Sciatic nerve (tissue), 2 donors: Measurements from ENCODE around the gene CHKA. TPM values are rescaled to one million over a fixed set of nuclear protein-coding genes. Genes with fewer than 3 reads are reported as not detected.
A peak's percentile ranks its signal among the peaks of the same experiment; 100 is the strongest.

Source experiments
- ATAC-seq: fragments of 200-7000 bp; cut with Tn5 transposase; one replicate; pipeline ENCODE4 v1.9.1; 2020; ENCODE audit warnings: mild to moderate bottlenecking, moderate library complexity
- DNase-seq: peaks from one replicate; pipeline ENCODE4 v3.0.0-alpha.2; 2020; ENCODE audit warnings: low spot score
- intact Hi-C: fragments of 100-400 bp; cut with DNase I; formaldehyde crosslinking; loops from one replicate; pipeline ENCODE4 v1.14.2; 2022
- total RNA-seq: library from RNA; stranded (reverse); fragmentation: NEBNext Ultra II Directional; extraction: Animal tissue kit (Norgen Biotek cat#: 25700); gene quantifications from one replicate; pipeline ENCODE4 v1.2.1, GENCODE V29; 2021
- donor health status: DM: no; HTN: no; CAD: no.
- donor health status: DM: no; HTN: no; CAD: no.

The CHKA gene
- total RNA-seq, 1 donor from 2014 or later, result 38.0 TPM

DNA sequence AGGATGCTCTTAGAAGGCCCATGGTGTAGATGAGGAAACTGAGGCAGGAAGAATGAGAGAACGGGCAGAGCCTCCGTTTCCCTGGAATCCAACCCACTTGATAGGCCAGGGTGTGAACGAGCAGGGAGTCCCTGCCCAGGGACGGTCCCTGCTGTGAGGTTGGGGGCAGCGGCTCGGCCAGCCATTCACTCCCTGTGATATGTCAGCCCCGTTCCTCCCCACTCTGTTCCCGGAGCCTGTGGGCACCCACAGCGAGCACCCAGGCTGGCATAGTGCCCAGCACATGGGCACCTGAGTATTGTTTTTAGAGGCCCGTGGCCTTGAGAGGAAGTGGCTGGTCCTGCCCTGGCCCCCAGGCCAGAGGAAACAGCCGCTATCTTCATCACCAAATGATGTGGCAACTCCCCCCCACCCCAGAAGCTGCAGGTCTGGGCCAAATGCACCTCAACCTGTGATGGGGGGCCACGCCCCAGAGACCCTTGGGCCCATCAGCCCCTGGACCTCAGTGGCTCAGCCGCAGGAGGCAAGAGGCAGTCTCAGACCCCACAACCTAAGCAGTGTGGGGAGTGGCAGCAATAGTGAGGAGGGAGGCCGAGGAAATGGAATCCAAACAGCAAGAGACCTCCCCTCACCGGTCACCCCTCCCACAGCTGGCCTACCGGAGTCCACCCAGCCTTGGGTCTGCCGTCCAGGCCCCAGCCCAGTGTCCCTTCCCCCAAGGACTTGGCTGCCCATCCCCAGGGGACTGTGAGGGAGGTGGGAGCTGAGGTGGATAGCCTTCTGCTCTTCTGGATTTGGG, 108.9 kb downstream of the CHKA start:
- DNase-seq (peak; percentile 61), ATAC-seq (no peak)
- intact Hi-C loops, result no loop called here

- intact Hi-C loops, result no loop called here
- peak; percentile 55 for DNase-seq
- no peak for ATAC-seq
Observed at GRCh38 chr11:68011051-68011943, 109.9 kb downstream of the CHKA start.

GRCh38 chr11:68010090-68011041, 110.8 kb downstream of the CHKA start, which contains the start of gene ALDH3B1:
Gene ALDH3B1, plus strand, starts transcription at chr11:68010327. Its CDS starts 4,971 bp downstream, at chr11:68015298.
- peak; percentile 87 for ATAC-seq
- DNase-seq, result peak; percentile 94
- intact Hi-C loops, result no loop called here

DNA sequence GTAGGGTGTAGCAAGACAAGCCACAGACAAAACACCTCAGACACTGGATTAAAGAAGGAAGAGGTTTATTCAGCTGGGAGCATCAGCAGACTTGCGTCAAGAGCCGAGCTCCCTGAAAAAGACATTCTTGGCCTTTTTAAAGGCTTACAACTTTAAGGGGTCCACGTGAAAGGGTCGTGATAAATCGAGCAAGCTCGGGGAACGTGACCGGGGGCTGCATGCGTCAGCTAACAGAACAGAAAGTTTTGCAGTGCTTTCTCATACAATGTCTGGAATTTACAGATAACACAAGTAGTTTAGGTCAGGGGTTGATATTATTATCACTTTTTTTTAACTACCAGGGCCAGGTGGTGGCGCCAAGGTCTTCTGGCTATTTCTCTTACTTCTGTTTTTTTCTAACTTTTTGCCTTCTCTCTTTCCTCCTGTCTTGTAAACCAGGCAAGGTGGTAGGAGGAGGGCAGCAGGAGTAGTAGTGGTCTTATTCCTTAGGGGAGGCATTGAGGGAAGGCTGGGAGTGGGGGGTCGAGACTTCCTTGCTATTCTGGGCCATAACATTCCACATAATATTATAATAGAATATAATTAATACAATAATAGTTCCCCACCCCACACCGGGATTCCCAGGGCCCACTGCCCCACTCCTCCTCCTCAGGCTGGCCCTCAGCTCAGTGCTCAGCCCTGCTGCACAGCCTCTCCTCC, 111.6 kb downstream of the CHKA start:
- peak; percentile 0 for ATAC-seq
- peak; percentile 60 for DNase-seq
- intact Hi-C loops, result no loop called here

GRCh38 chr11:68008381-68009337, 112.5 kb downstream of the CHKA start:
- ATAC-seq (no peak), DNase-seq (peak; percentile 70)
- intact Hi-C loops, result no loop called here

DNA sequence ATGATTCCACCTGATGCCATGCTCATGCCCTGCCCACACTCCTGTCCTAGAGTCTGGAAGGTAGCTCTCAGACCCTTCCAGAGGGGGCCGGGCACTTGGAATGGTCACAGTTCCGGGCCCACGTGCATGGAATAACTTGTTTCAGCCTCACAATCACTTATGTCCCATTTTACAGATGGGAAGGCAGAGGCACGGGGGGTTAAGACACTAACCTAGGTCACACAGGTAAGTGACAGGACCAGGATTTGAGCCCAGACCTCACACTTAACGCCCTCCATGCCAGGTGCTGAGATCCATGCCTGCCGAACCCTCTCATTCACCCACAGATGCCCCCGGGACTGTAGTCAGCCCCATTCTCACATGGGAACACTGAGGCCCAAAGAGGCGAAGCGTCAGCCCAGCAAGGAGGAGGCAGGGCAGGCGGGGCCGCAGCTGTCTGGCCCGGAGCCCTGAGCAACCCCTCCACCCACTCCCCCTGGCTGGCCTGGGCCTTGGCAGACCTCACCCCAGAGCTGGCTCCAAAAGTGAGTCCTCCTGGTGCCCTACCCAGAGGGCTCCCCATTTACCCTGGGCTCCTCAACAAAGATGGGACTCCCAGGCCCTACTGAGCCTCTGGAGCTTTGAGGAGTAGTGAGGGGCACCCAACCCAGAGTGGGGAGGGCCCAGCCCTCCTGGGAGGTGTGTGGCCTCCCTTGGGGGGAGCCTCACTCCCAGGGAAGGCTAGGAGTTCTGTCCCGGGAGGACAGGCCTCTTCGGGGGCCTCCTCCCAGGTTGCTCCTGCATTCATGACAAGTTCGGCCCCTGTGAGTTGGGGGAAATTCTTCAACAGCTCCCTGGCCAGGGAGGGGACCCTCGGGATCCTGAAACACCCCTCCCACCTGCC, 113.4 kb downstream of the CHKA start:
- DNase-seq, result peak; percentile 58
- intact Hi-C loops, result no loop called here

DNA sequence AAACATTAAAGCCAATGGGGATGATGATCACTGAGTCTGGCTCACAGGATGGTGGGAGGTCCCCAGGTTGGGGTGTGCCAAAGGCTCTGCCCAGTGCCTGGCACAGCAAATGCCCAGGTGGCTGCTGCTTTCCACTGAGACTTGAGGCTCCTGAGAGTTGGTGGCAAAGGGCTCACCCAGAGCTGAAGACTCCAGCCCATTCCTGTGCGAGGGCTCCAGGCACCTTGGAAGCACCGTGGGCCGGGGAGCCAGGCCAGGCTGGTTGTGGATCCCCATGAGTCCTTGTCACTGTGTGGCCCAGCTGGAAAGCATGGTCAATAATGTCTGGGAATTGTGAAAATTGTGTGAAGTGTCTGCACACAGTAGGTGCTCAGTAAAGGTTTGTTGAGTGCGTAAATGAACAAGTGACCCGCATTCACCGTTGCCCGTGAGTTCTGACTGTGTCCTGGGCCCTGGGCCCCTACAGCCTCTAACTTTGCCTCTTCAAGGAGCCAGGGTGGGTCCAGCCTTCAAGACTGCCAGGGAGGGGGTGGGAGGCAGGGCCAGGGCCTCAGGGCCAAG, 114.5 kb downstream of the CHKA start:
- ATAC-seq (no peak), DNase-seq (no peak)
- intact Hi-C loops, result no loop called here

More for the DNA sequence above, 113.4 kb downstream of the CHKA start:
- ATAC-seq, result no peak

DNA sequence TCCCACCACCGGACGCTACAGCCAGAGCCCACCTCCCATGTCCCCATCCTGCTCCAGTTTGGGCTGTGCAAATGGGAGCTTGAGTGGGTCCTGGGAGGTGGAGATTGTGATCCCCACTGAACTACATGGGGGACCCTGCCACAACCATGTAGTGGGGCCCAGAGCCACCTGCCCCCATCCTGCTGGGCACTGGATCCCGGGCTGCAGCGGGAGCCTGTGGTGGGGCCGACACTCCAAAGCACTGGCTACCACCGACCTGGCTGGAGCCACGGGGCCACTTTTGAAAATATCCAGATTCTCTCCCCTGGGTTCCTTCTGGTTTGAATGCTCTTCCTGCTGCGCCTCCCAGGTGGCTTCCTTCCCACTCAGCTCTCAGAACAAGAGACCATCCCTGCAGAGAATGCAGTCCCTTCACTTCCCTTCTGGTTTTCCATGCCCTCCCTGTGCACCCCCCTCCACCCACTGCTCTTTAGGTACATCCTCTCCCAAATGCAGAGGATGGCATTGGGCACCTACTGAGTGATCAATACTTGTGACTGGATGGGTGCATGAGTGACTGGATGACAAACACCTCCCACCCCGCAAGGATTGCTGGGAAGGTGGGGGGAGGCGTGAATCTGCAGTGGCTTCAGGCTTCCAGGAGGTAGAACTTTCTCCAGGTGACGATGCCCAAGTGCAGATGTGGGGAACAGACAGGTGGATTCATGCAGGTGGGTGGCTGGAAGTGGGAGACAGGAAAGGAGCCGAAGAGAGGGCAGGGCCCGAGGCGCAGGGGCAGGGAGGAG, 116.4 kb downstream of the CHKA start:
- ATAC-seq, result no peak

GRCh38 chr11:68003846-68004550, 117.2 kb downstream of the CHKA start, which contains the start of gene UNC93B1:
Gene UNC93B1, minus strand, starts transcription at chr11:68004097. Its CDS starts 54 bp downstream, at chr11:68004043.
- ATAC-seq (peak; percentile 92), DNase-seq (peak; percentile 94)
- intact Hi-C loops, result no loop called here

More for the DNA sequence above, 116.4 kb downstream of the CHKA start:
- DNase-seq, result no peak
- intact Hi-C loops, result no loop called here

DNA sequence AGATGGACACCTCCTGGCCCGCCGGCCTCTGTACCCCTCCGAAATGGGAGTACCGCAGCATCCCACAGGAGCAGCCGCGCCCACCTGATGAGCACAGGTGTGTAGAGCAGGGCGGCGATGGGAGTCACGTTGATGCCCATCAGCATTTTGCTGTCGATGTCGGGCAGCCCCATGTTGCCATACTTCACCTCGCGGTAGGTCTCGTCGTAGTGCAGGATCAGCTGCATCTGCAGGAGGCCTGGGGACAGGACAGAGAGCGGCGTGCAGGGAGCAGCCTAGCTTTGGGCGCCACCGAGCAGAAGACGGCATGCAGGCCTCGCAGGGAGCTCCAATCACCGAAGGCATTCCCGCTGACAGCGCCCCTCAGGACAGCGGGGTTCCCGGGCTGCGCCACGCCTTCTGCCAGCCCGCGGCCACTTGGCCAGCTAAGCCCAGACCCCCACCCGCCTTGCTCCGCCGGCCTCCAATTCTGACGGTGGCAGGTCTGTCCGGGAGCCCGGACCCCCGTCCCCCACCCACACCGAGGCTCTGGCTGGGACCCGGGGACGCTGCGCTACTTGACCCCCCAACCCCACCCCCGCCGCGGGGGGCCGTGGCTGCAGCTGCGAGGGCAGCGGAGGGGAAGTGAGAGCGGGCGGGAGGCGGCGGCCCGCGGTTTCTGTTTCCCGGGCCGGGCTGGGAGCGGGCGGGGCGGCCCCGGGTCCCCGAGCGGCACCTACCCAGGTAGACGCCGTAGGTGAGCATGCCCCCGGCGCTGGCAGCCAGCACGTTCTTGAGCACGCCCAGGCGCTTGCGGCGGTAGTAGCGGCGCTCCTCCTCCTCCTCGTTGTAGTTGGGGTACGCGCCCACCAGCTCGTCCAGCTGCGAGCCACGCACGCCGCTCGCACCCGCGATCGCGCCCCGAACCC, 118.0 kb downstream of the CHKA start:
- ATAC-seq (peak; percentile 41), DNase-seq (peak; percentile 75)
- intact Hi-C loops, result no loop called here
